Activated CD8-positive, alpha-beta memory T cell treated with anti-CD3 and anti-CD28 coated beads, Interleukin-2, amount 50 U/mL, for 24 hours (primary cell): Measurements from ENCODE around the gene BCL6.

ENCODE experiments used
- DNase-seq: peaks from one replicate; pipeline ENCODE4 v3.0.0-alpha.2; 2020; ENCODE audit errors: extremely low read depth

The BCL6 gene

DNA sequence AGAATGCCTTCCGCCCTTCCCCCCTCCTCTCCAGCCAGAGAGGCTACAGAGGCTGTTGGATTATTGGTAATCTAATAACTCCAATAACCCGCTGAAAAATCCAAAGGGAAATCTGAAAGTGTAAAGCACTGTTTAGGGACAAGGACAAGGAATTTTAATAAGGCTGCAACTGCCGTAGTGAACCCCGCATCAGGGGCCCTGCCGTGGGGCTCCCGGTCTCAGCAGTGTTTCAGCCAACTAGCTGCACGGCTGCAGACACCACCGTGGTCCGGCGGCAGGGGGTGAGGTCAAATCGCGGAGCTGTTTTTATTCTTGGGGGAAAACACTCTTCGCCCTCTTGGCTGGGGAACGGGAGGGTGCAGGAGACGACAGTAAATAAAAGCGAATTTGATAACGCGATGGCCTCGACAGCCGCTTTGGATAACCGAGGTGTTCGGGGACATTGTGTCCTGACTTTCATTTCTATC lies 6.1 kb downstream of the BCL6 start:
- DNase-seq: no peak

DNA sequence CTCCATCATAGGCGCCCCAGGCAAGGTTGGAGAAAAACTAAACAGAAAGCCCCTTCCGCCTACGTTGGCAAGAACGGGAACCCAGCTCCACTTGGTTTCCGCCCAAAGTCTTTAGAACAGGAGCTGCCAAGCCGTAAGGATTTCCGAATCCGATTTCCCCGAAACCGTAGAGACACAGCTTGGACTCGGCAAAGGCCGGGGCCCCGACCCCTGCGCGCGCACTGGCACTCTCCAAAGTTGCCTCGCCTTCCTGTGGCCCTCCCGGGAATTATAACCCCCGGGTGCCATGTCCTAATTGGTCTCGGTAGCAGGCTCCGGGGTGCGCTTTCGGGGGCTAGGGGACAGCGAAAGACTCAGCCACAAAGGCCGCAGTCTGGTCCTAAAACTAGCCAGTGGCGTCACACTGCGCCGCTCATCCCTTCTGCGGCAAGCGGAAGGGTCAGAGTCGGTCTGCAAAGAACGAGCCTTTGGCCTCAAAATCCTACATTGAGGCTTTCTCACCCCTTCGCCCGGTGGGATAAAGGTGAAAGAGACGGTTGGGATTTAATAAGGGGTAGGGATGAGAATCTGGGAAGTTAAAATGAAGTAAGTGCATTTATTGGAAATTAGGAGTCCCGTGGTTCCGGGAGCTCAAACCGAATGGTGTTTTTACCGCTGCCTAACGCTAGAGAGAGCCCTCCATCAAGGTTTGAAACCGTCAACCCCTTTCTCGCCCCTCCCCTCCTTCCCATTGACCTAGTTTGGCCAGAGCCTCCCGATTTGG lies 6.8 kb downstream of the BCL6 start:
- DNase-seq: no peak

DNA sequence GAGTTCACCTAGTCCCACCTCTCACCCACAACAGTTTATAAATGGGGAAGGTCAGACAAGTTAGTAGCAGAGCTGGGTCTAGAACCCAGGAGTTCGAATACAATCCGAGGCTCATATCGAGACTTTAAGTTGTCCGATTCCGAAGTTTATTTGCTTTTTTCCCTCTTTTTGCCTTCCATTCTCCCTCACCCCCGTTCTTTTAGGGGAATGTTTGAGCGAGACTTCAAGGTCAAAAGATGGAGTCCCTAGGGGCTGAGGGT lies 7.3 kb downstream of the BCL6 start:
- DNase-seq: no peak

DNA sequence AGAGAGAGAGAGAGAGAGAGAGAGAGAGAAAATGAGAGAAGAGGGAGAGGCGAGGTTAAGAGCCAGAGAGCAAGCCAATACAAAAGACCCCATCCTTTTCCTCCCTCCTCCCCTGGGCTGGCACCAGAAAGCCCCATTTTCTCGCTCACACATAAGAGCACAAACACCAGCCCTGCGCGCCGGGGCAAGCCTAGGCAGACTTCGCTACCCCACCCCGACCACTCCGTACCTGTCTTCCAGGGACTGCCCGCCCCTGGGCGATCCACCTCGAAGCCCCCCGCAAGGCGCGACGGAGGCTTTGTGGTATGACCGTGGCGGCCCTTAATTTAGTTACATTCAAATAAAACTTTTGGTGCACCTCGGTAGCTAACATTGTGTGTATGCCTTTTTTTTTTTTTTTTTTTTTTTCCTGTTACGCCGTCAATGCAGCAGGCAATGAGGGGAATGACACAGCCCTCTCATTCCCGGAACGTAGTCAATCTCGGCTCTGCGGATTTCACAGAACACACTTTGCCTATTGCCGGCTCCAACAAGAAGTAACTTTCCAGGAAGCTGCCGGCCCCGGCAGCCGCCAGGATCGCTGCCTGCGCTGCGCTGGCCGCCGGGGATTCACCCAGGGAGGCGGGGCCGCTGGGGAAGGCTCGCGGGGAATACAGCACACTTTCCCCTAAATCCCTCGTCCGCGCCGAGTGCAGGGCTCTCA lies 7.7 kb downstream of the BCL6 start:
- no peak for DNase-seq

DNA sequence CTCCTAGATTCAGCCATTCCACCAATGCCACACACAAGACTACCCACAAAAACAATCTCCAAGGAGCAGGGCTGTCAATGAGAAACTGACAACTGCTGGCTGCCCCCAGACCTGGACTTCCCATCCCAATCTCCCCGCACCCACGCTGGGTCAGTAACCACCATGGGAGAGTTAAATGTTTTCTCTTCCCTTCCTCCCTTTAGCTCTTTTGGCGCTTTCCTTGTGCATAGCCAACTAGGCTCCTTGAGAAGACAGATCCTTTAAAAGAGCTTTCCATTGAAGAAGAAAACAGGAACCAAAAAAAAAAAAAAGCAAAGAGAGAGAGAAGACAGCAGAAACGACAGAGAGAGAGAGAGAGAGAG lies 8.3 kb downstream of the BCL6 start:
- DNase-seq: no peak

DNA sequence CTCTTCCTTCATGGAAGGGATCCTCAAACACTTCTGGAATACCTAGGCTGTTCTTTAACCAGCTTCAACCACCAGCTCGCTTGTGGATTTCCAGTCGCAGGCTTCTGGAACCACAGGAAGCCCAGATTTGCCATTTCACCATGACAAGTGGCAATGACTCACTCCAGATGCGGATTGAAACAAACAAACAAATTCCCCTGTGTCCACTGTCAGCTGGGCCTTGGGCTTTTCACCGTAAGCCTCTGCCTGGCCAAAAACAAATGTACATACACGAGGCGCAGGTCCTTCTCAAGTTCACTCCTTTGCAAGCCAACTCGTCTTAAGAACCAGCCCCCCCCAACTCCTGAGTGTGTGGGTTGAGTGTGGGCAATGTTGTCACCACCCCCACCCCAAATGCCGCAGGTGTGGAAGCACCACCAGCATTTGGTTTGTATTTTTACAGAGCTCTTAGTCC lies 8.8 kb downstream of the BCL6 start:
- DNase-seq: no peak

DNA sequence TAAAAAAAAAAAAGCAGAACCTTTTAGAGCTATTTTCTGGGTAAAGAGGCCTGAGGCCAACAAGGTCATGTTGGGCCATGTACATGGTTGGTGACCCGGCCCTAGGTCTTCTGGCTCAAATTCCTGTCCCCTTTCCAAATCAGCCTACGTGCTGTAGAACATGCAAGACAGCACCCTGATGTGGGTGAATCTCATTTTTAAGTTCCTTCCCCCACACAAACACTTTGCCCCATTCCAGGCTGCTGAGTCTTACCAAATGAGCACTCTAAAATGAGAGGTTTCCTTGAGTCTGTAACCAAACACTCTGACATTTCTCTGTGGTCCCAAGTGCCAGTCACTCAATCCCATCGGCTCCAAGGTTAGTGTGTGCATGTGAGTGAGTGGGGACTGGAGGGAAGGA lies 9.4 kb downstream of the BCL6 start:
- DNase-seq: no peak

DNA sequence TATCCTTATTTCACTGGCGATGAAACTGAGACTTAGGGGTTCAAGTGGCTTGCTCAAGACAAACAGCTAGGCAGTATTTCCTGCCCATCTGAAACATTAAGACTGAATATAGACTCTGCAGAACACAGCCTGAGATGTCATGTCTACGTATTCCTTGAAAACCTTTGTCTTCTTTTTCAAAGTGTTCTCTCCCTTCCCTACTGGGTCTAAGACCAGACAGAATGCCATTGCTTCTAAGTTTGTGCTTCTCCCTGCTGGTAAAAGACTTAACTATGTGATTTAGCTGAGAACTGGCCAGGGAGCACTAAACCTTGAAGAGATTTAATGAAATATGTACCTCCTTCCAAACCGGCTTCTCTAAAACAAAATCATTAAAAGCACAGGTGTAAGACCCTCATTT lies 9.9 kb downstream of the BCL6 start:
- DNase-seq: no peak

DNA sequence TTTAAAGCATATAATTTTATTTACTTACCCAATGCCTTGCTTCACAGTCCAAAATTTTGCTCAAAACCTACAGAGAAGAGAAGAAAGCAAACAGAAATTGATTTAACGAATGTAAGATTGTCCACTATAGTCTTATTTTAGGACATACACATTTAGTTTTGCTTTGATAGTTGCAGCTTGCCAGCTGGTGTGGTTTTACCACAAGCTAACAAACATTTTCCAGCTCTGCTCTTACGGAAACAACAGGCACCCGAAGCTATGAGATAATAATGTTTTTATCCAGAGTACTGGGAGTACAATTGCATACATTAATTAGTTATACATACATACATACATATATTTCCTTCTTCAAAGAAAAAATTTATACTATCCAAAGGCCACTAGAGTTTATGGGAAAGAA lies 10.4 kb downstream of the BCL6 start:
- no peak for DNase-seq

DNA sequence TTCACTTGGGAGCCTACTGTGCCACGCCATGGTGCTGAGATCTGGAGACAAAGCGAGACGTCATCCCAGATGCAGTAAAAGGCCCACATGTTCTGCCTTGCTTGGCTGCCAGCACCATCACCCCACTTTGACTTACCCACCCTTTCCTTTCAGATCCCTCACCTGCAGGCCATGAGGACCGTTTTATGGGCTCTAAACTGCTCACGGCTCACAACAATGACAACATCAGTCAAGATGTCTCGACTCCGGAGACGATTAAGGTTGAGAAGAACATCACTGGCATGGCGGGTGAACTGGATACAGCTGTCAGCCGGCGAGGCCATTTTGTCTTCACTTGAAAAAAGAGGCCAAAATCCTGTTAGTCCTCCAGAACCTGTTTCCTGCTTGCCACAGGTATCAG lies 11.9 kb downstream of the BCL6 start:
- DNase-seq: no peak

DNA sequence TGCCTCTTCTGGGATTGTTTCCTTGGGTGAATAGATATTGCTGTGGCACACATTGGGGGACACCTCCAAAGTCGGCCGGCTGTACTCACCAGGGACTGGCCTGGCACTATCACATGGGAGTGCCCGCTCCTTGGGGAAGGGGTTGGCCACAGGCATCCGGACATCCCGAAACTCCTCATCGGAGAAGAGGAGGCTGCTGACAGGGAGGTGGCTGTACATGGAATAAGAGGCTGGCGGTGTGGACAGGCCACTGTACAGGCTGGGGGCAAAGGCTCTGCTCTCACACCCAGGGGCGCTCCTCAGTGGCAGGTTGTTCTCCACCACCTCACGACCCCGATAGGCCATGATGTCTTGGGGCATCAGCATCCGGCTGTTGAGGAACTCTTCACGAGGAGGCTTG lies 15.7 kb downstream of the BCL6 start:
- DNase-seq: no peak

DNA sequence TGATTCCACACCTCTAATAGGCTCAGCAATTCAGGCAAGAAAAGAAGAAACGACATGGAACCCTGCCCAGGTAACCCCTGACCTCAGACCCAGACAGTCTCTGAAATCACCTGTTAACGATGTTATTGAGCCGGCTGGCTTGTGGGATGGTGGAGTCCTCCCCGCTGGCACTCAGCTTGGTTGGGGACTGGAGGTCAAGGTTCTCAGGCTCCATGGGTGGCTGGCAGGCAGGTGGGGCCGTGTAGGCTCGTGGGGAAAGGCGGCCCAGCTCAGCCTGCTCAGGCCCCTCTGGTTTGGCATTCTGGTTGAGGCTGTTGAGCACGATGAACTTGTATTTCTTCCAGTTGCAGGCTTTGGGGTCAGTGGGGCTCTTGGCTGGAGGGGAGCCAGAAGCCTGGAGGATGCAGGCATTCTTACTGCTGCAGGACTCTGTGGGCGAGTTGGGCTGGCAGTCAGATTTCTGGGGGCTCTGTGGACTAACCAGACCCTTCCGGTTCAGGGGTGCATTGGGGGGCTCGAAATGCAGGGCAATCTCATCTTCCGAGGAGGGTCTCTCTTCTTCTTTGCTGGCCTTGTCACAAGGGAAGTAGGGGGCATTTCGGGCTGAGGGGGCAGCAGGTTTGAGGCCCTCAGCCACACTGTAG lies 16.2 kb downstream of the BCL6 start:
- no peak for DNase-seq

DNA sequence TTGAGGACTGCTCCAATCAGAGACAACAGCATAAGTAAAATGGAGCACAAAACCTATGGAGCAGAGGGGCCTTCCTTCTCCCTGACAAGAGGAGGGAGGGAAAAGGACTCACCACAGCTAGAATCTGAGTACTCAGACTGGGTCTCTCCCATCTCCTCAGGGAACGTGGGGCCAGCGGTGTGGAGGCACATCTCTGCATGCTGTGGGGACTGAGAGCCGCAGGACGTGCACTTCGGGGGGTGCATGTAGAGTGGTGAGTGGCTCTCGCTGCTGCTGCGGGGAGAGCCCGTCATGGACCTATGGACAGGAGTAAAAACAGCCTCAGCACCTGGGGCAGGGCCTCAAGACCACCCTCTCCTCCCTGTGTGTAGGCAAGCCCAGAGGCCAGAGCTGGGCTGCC lies 17.0 kb downstream of the BCL6 start:
- no peak for DNase-seq

DNA sequence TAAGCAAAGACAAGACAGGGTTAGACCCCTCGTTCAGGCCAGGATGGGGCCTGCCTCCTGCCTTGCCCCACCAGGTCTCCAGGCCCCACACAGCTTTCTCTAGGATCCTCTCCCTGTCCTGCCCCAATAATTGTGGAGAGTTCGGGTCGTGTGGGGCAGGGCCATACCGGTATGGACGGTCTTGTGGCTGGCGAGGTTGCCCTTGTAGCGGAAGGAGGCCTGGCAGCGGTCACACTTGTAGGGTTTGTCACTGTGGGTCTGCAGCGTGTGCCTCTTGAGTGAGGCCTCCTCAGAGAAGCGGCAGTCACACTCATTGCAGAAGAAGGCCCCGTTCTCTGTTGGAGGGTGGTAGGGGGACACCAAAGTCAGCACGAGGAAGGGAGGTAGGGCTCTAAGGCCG lies 18.7 kb downstream of the BCL6 start:
- DNase-seq: no peak

DNA sequence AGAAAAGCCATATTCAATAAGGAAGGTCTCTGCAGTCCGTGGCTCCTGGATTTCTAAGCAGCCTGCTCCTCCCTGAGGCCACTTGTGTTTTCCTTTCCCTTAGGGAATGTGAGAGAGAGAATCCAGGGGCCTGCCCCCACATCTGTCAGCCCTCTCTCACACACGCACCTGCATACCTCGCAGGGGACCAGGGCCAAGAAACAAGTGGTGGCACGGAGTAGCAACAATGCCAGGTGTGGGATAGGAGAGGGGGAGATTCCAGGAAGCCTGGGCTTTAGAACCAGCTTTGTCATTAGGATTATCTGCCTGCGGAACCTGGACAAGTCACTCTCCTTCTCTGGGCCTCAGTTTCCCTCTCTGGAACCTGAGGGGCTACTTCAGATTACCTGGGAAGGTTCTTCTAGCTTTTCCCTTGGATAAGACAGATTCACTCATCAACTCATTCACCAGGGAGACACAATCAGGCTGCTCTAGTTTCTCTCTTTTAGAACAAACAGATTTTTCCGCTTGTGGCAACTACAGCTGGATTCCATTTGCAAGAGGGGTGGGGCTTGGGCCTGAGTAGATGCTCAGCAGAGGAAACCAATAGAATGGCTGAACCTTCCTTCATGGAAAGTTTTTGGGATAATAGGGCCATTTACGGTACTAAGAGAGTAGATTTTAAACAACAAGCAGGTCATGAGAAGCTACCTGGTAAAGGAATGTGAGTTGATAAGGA lies 19.5 kb downstream of the BCL6 start:
- DNase-seq: no peak

DNA sequence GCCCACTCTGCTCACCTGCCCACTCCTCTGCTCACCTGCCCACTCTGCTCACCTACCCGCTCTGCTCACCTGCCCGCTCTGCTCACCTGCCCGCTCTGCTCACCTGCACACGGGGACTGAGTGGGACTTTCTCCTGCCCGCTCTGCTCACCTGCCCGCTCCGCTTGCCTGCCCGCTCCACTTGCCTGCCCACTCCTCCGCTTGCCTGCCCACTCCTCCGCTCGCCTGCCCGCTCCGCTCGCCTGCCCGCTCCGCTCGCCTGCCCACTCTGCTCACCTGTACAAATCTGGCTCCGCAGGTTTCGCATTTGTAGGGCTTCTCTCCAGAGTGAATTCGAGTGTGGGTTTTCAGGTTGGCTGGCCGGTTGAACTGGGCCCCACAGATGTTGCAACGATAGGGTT lies 20.0 kb downstream of the BCL6 start:
- DNase-seq: no peak

DNA sequence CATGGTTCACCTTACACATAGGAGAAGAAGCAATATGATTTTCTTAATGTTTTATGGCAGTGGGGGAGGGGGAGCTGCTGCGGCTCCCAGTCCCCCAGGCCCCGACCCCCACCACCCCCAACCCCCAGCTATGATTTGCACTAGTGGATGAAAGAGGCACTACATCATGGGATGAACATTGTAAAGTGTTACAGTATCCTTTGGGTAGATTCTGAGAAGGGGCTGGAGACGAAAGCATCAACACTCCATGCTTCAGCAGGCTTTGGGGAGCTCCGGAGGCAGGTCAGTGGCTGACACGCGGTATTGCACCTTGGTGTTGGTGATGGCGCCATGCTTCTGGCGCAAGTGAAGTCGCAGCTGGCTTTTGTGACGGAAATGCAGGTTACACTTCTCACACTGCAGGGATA lies 23.1 kb downstream of the BCL6 start:
- DNase-seq: no peak

DNA sequence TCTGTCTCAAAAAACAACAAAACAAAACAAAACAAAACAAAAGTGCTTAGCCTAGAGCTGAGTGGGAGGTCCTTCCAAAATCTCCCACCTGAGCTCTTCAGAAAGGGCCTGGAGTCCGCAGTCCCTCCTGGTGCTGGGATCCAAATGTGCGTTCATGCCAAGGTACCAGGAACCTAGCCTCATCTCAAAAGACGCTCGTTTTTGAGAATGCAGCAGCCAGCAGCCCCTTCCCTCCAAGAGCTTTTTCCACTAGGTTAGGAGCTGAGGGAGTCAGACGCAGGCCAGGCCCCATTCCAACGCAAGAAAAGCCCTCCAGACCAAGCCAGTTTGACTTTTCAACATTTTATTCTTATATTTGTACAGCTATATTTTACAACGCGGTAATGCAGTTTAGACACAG lies 24.2 kb downstream of the BCL6 start:
- no peak for DNase-seq

DNA sequence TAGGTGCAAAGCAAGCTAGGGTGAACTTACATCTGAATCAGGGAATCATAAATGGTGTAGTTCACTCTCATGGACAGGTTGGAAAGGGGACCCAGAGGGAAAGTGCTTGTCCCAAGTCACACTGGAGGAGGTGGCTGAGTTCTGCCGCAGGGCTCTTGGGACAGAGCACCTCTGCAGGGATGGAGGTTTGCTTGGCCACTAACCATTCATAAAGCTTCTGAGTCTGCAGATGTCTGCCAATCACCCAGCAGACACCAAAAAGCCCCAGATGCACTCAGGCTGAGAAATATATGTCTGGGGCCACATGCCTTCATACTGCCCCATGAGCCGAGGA lies 25.0 kb downstream of the BCL6 start:
- no peak for DNase-seq

DNA sequence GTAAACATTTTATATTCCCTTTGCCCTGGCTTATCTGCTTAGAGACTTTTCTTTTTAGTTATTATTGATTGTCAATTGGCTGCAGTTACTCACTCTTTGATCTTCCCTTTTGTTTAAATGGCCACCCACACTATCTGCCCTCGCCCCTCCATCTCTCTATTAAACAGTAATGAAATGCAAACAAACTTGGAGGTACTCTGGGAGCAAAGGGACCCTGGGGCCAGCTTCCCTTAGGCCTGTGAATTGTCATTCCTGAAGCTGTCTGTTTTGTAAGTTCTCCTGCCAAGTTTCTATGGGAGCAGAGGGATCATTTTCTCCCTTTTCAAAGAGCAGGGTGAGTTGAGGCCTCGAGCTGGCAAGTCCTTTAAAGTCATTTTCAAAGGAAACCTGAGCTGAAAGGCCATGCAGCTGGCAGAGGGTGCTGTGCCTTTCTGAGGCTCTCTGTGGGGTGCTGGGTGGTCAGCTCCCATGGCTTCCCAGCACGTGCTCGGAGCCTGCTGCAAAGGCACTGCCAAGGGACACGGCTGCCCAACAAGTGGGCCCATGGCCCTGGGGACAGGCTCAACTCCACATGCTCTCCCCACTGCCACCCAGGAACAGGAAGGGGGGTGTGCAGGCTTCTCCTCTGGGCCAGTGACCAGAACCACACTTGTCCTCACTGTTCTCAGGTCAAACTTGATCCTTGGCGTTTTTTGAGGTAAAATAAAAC lies 25.5 kb downstream of the BCL6 start:
- no peak for DNase-seq

DNA sequence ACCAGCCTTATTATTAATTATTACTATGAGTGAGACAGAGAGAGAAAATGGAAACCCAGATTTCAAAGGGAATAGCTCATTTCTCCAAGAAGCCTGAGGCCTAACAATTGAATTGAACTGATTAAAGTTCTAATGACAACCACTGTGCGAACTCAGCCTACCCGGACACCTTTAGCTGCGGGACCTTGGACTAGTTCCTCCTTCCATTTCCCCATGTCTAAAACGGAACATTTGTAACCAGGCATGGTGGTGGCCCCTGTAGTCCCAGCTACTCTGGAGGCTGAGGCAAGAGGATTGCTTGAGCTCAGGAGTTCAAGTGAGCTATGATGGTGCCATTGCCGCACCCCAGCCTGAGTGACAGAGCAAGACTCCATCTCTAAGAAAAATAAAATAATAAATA lies 26.5 kb downstream of the BCL6 start:
- no peak for DNase-seq

DNA sequence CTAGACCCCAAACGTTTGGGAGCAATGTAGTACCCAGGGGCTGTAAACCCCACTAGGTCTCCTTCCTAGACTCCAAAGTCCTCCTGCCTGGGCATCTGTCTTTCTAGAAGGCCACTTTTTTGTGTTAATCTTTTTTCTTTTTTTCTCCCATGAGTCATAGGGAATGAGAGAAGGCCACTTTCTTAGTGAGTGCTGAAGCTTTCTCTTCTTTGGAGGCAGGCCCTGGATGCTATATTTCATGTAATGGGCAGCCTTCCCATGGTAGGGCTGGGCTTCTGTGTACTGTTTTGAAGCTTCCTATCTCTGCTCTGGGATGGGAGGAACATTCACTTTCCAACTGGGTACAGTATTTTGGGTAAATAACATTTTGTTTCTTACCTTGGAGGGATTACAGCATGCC lies 27.7 kb downstream of the BCL6 start:
- no peak for DNase-seq
